Stimulated activated CD8-positive, alpha-beta memory T cell treated with anti-CD3 and anti-CD28 coated beads, Interleukin-12 subunit alpha, Interleukin-12 subunit beta, amount 100 ng/mL, for 24 hours (primary cell): ENCODE data around the gene SIT1.

Source experiments
- DNase-seq: peaks from one replicate; pipeline ENCODE4 v3.0.0-alpha.2; 2020; ENCODE audit errors: extremely low read depth

Gene SIT1

DNA sequence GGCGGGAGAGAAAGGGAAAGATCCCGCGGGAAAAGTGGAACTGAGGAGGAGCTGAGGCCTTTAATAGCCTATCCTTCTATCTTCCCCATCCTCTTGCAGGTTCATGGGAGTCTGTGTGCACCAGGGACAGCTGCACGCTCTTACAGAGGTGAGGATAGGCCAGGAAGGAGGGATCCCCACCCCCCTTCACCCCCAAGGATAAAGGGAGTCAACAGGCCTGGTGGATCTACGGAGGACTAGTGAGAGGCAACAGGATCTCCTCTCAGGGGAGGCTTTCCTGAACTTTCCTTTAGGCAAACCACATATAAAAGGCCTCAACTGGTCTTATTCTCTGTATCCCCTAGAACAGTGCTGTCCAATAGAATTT lies 44.6 kb downstream of the SIT1 start:
- DNase-seq = no peak

DNA sequence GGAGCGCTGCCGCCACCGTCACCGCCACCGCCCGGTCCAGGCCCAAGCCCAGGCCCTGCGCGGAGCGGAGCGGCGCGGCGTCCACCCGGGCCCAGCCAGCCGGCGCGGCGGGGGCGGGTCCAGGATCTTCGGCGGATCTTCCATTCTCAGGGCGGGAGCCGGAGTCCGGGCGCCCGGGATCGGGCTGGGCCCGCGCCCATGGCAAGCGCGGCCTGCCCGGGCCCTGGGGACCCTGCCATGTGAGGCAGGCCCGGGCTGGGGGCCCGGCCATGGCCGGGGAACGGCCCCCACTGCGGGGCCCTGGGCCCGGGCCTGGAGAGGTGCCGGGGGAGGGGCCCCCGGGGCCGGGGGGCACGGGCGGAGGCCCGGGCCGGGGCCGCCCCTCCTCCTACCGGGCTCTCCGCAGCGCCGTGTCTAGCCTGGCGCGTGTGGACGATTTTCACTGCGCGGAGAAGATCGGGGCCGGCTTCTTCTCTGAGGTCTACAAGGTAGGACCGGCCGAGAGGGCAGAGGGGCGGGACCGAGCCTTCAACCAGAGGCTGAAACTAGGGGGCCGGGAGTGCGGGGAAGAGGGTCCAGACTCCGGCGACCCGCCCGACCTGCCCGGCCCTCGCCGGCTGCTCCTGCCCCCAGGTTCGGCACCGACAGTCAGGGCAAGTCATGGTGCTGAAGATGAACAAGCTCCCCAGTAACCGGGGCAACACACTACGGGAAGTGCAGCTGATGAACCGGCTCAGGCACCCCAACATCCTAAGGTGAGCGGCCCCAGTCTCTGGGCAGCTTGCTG lies 45.2 kb downstream of the SIT1 start:
- no peak for DNase-seq

DNA sequence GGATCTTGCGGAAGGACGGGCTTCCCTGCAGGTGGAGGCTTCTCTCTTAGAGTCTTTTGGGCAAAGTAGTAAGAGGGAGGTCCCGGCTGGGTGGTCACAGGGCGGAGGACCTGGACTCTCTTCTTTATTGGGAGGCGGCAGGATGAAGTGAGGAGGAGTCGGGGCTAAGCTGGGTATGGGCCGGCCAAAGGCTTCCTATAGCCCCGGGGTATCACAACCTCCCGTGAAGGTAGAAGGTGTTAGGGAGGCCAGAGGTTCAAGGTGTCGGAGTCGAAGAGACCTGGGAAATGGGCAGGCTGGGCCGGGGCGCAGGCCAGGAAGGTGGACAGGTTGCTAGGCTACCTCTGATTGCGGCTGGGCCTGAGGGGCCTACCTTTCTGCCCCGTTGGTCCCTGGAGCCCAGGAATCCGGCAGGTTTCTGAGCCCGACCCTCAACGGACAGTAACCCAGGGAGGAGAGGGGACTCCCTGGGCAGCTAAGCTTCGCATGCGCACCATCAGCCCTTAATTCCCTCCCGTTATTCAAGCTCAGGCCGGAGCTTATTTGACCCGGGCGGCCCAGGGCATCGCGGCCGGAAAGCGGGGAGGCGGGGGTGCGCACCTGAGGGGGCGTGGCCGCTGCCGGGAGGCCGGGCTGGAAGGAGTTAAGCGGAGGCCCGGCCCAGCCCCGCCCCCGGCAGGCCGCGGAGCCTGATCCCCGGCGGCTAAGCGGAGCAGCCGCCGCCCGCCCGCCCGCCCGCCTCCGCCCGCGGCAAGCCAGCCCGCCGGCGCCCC lies 46.0 kb downstream of the SIT1 start, which contains the start of gene TESK1:
TSS of gene TESK1 (plus strand) at position 685 of the 773 bp plus-strand sequence. CDS start 358 bp downstream, outside the sequence.
- peak; percentile 72 for DNase-seq

DNA sequence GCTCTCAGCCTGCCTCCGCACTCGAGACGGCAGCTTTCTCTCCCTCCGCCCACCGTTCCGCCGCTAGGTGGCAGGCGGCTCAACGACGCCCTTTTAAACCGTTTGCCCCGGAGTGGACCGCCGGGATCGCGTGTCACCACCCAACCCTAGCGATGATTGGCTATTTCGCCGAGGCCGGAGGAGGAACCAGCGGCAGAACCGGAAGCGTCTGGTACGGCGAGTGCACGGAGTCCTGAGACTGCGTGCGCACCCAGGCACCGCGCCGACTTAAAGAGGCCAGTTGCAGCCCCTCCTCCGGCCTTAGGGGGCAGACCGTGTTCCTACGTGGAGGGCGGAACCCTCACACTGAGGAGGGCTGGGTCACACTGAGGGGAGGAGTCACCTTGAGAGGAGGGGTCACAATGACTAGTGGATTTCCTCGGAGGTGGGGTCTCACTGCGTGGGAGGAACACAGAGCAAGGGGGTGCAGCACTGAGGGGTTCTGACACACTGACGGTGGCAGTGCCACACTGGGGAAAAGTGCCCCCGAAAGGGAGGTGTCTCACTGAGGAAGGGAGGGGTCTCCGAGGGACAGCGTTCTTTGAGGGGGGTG lies 46.6 kb downstream of the SIT1 start:
- peak; percentile 99 for DNase-seq

DNA sequence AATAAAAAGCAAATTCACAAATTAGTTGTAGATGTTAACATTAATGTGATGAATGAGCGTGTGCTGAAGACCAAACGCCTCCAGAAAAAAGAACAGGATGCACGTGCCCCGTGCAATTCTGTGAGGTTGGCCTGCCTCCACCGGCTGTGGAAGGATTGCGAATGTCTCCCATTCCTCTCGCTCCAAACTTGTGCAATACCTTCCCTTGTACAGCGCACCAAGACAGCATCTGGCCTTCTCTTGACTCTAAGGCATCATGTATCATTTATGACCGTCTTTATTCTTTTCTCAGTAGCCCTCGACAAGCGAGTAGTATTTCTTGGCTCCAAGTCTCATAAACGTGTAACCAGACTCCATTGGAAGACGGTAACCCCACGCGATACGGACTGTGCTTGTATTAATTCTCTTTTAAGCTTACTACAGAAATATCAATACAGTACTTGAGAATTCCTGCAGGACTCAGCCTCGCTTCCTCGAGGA lies 47.2 kb downstream of the SIT1 start:
- DNase-seq = no peak

DNA sequence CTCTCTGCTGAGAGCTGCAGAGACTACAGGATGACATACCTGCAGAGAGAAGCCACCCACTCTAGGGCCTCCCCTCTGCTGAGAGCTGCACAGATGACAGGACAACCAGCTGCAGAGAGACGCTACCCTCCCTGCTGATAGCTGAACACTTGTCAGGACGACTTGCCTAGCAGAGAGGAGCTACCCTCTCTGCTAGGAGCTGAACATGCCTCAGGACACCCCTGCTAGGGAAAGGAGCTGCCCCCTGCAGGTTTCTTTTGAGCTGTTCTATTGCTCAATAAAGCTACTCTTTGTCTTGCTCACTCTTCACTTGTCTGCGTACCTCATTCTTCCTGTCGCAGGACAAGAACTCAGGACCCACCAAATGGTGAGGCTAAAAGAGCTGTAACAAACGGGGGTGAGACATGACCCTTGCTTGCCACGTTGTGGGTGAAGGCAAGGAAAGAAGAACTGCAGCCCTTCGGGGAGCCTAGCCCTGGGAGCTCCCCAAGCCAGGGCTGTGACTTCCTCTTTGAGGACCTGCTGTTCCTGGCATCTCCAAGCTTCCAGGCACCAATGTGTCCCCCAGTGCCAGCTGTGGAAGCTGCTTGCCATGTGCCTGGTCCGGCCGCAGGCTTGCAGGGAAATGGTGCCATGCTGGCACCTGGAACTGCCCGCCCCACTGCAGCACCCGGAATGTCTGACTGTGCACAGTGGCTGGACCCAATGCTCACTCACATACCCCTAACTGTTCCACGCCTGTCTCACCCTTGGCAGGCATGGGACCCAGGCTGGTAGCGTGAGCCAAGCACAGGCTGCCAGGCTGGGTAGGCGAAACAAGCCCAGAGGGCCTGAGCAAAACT lies 50.7 kb downstream of the SIT1 start:
- DNase-seq = no peak
